Measurements from ENCODE around the gene NOX3. TPM values are rescaled to one million over a fixed set of nuclear protein-coding genes. Genes with fewer than 3 reads are reported as not detected.

The NOX3 gene
- polyA plus RNA-seq, 3 donors: 1.2 to 2.7 (median 1.8) TPM

- DNase-seq: no peak
Measured at GRCh38 chr6:155399745-155400653, 55.6 kb downstream of the NOX3 start.

GRCh38 chr6:155399062-155399744, 56.4 kb downstream of the NOX3 start:
- DNase-seq: no peak

GRCh38 chr6:155398701-155399061, 57.0 kb downstream of the NOX3 start:
- DNase-seq: no peak

GRCh38 chr6:155398221-155398620, 57.4 kb downstream of the NOX3 start:
- DNase-seq: no peak

GRCh38 chr6:155397172-155397705, 58.4 kb downstream of the NOX3 start:
- no peak for DNase-seq

- DNase-seq: no peak
Measured at GRCh38 chr6:155396605-155397004, 59.0 kb downstream of the NOX3 start.

- DNase-seq: no peak
Measured at GRCh38 chr6:155395339-155395738, 60.3 kb downstream of the NOX3 start.

GRCh38 chr6:155389130-155389529, 66.5 kb downstream of the NOX3 start:
- DNase-seq: no peak

- DNase-seq: no peak
Measured at GRCh38 chr6:155388591-155388990, 67.0 kb downstream of the NOX3 start.

GRCh38 chr6:155387481-155387880, 68.2 kb downstream of the NOX3 start:
- DNase-seq: no peak

- no peak for DNase-seq
Measured at GRCh38 chr6:155384321-155384952, 71.2 kb downstream of the NOX3 start.

- no peak for DNase-seq
Measured at GRCh38 chr6:155383913-155384312, 71.7 kb downstream of the NOX3 start.

- DNase-seq: no peak
Measured at GRCh38 chr6:155382338-155382685, 73.3 kb downstream of the NOX3 start.

GRCh38 chr6:155381673-155382337, 73.8 kb downstream of the NOX3 start:
- DNase-seq: no peak

- no peak for DNase-seq
Measured at GRCh38 chr6:155380666-155381332, 74.8 kb downstream of the NOX3 start.

GRCh38 chr6:155378724-155379123, 76.9 kb downstream of the NOX3 start:
- no peak for DNase-seq

GRCh38 chr6:155378276-155378675, 77.4 kb downstream of the NOX3 start:
- DNase-seq: no peak

GRCh38 chr6:155377061-155377460, 78.6 kb downstream of the NOX3 start:
- DNase-seq: no peak

- DNase-seq: no peak
Measured at GRCh38 chr6:155375801-155376200, 79.8 kb downstream of the NOX3 start.

GRCh38 chr6:155374681-155375080, 81.0 kb downstream of the NOX3 start:
- DNase-seq: no peak

GRCh38 chr6:155373276-155373675, 82.4 kb downstream of the NOX3 start:
- DNase-seq: no peak

GRCh38 chr6:155372256-155372655, 83.4 kb downstream of the NOX3 start:
- DNase-seq: no peak
